ENCODE results near the gene ATG5.

DNA sequence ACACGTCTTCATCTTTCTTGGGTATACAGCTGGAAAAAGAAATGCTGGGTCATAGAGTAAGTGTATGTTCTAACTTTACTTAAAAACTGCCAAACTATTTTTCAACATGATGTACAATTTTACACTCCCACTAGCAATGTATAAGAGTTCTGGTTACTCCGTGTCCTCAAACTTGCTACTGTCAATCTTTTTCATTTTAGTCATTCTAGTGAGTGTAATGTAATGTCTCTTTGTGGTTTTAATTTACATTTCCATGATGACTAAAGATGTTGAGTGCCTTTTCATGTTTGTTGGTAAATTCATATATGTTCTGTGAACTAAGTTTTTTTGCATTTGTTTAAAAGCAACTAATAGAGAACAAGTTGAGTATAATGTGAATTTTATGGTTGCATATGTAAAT, 43.9 kb downstream of the ATG5 start:
- TF ChIP-seq POLR2AphosphoS5 (IDR thresholded peaks at IDR 0.05; ENCODE audit: low read depth, low read length), result no peak
- TF ChIP-seq, protein P1, sequence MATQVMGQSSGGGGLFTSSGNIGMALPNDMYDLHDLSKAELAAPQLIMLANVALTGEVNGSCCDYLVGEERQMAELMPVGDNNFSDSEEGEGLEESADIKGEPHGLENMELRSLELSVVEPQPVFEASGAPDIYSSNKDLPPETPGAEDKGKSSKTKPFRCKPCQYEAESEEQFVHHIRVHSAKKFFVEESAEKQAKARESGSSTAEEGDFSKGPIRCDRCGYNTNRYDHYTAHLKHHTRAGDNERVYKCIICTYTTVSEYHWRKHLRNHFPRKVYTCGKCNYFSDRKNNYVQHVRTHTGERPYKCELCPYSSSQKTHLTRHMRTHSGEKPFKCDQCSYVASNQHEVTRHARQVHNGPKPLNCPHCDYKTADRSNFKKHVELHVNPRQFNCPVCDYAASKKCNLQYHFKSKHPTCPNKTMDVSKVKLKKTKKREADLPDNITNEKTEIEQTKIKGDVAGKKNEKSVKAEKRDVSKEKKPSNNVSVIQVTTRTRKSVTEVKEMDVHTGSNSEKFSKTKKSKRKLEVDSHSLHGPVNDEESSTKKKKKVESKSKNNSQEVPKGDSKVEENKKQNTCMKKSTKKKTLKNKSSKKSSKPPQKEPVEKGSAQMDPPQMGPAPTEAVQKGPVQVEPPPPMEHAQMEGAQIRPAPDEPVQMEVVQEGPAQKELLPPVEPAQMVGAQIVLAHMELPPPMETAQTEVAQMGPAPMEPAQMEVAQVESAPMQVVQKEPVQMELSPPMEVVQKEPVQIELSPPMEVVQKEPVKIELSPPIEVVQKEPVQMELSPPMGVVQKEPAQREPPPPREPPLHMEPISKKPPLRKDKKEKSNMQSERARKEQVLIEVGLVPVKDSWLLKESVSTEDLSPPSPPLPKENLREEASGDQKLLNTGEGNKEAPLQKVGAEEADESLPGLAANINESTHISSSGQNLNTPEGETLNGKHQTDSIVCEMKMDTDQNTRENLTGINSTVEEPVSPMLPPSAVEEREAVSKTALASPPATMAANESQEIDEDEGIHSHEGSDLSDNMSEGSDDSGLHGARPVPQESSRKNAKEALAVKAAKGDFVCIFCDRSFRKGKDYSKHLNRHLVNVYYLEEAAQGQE (IDR thresholded peaks at IDR 0.05; ENCODE audit: insufficient read depth in 1 of 2, low read depth in 2 of 2, low read length in 1 of 2), result no peak
- TF ChIP-seq, protein P2, sequence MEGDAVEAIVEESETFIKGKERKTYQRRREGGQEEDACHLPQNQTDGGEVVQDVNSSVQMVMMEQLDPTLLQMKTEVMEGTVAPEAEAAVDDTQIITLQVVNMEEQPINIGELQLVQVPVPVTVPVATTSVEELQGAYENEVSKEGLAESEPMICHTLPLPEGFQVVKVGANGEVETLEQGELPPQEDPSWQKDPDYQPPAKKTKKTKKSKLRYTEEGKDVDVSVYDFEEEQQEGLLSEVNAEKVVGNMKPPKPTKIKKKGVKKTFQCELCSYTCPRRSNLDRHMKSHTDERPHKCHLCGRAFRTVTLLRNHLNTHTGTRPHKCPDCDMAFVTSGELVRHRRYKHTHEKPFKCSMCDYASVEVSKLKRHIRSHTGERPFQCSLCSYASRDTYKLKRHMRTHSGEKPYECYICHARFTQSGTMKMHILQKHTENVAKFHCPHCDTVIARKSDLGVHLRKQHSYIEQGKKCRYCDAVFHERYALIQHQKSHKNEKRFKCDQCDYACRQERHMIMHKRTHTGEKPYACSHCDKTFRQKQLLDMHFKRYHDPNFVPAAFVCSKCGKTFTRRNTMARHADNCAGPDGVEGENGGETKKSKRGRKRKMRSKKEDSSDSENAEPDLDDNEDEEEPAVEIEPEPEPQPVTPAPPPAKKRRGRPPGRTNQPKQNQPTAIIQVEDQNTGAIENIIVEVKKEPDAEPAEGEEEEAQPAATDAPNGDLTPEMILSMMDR (IDR thresholded peaks at IDR 0.05), result no peak
- TF ChIP-seq TCF7L2 (IDR thresholded peaks at IDR 0.05; ENCODE audit: low read depth, low read length), result no peak

Measured in Panc1 (cell line).